Stomach (tissue), 9 donors: Measurements from ENCODE around the gene PITPNC1. TPM values are rescaled to one million over a fixed set of nuclear protein-coding genes. Genes with fewer than 3 reads are reported as not detected.
"Not testable (repeated sequence)": the region's sequence is repeated elsewhere in the genome, so short reads cannot be mapped to it uniquely, and the experiment has no call there.

ENCODE experiments used
- DNase-seq, 2 donors: peaks; one replicate each; pipeline versions ENCODE4 v3.0.0 to v3.0.0-alpha.2; 2013 to 2019
- H3K27ac ChIP-seq, 5 donors: fragments of 200-600 bp in 4 of 5; sonication (generic) in 4 of 5; one replicate each; pipeline ENCODE4 v1.5.1; 2013 to 2019; ENCODE audit warnings: mild to moderate bottlenecking in 1 of 5, moderate library complexity in 1 of 5
- H3K27me3 ChIP-seq, 3 donors: fragments of 200-600 bp; sonication (generic); one replicate each; pipeline ENCODE4 v1.5.1; 2017 to 2019; ENCODE audit warnings: mixed run types in 1 of 3
- H3K36me3 ChIP-seq, 4 donors: fragments of 200-600 bp; sonication (generic); 1 replicate in 3 of 4; 2 replicates in 1 of 4; pipeline ENCODE4 v1.5.1; 2016 to 2019
- H3K4me1 ChIP-seq, 4 donors: fragments of 200-600 bp; sonication (generic); one replicate each; pipeline ENCODE4 v1.5.1; 2016 to 2019
- H3K4me3 ChIP-seq, 4 donors: fragments of 200-600 bp; sonication (generic) in 3 of 4; one replicate each; pipeline ENCODE4 v1.5.1; 2016 to 2019; ENCODE audit warnings: mild to moderate bottlenecking in 1 of 4
- H3K9me3 ChIP-seq, 4 donors: fragments of 200-600 bp; sonication (generic); one replicate each; pipeline ENCODE4 v1.5.1; 2016 to 2019
- EP300 ChIP-seq: sonication (generic); formaldehyde crosslinking; IDR thresholded peaks from one replicate; pipeline ENCODE4 v1.6.1; 2017; ENCODE audit warnings: antibody characterized with exemption
- POLR2A ChIP-seq, 4 donors: fragments of 450-650 bp; IDR thresholded peaks; one replicate each; pipeline ENCODE4 v1.6.1; 2016; ENCODE audit warnings: antibody characterized with exemption in 4 of 4, control low read depth in 2 of 4, mild to moderate bottlenecking in 1 of 4, moderate library complexity in 1 of 4
- POLR2AphosphoS5 ChIP-seq, 3 donors: sonication (generic); formaldehyde crosslinking; IDR thresholded peaks; one replicate each; pipeline ENCODE4 v1.6.1; 2016; ENCODE audit warnings: antibody characterized with exemption in 3 of 3
- WGBS, 5 donors: extraction: QIAGEN DNeasy Blood & Tissue Kit in 3 of 5; methylation state at CpG; one replicate each; pipeline versions ENCODE4 v1.1.5 to v1.1.7; 2013 to 2018; 5-methylcytosine and 5-hydroxymethylcytosine counted together
- intact Hi-C: fragments of 100-400 bp; cut with DNase I; formaldehyde crosslinking; loops from one replicate; pipeline ENCODE4 v1.15.1; 2023; ENCODE audit warnings: low total_unique reads
- polyA plus RNA-seq, 3 donors: library from polyadenylated mRNA; stranded (reverse); fragments of 200-250 nt; gene quantifications; one replicate each; pipeline ENCODE4 v1.2.3, GENCODE V29; 2013
- total RNA-seq, 5 donors: library from RNA; depleted of rRNA; stranded (reverse); fragments of >200 nt; gene quantifications; one replicate each; pipeline versions ENCODE4 v1.1.0 to v1.2.3, GENCODE V29; 2014 to 2016
- TF ChIP-seq, protein P1 (sequence below), 7 experiments: fragments of 450-650 bp in 4 of 7; fragments of 200-600 bp in 3 of 7; sonication (generic) in 3 of 7; IDR thresholded peaks; one replicate each; pipeline ENCODE4 v1.5.1; 2016 to 2019; ENCODE audit warnings: antibody characterized with exemption in 7 of 7, control low read depth in 2 of 7, mild to moderate bottlenecking in 1 of 7
- donor health status: healthy with polysubstance abuse.
- donor health status: Bipolar disorder and iron deficiency.
- donor health status: healthy.

PITPNC1 gene
- total and polyA plus RNA-seq, 8 donors = 2.3 to 25.3 (median 14.4) TPM

DNA sequence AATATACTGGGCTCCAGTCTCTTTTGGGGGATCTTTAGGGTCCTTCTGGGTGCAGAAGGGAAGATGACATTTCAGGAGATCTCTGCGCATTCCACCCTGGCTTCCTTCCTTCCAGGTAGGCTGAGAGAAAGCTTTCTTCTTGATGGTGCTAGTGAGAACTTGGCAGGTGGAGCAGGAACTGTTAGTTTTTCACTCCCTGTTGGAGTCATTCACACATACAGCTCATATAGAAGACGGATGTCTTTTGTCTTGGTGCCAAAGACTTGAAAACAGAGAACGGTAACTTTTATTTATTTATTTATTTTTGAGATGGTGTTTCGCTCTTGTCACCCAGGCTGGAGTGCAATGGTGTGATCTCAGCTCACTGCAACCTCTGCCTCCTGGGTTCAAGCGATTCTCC, 43.9 kb downstream of the PITPNC1 start:
- H3K9me3 ChIP-seq = no peaks in the 10 kb centered on the region
- H3K36me3 ChIP-seq = no peaks in the 10 kb centered on the region
- TF ChIP-seq EP300 (no peak), POLR2AphosphoS5 (IDR thresholded peaks at IDR 0.05) (peak in 1 of 3 donors; percentile 22), POLR2A (IDR thresholded peaks at IDR 0.05) (no peak)
- TF ChIP-seq, protein P1, sequence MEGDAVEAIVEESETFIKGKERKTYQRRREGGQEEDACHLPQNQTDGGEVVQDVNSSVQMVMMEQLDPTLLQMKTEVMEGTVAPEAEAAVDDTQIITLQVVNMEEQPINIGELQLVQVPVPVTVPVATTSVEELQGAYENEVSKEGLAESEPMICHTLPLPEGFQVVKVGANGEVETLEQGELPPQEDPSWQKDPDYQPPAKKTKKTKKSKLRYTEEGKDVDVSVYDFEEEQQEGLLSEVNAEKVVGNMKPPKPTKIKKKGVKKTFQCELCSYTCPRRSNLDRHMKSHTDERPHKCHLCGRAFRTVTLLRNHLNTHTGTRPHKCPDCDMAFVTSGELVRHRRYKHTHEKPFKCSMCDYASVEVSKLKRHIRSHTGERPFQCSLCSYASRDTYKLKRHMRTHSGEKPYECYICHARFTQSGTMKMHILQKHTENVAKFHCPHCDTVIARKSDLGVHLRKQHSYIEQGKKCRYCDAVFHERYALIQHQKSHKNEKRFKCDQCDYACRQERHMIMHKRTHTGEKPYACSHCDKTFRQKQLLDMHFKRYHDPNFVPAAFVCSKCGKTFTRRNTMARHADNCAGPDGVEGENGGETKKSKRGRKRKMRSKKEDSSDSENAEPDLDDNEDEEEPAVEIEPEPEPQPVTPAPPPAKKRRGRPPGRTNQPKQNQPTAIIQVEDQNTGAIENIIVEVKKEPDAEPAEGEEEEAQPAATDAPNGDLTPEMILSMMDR (IDR thresholded peaks at IDR 0.05) = no peak
- peak overlapping the region; percentile 58 to 87 (median 75) for H3K27ac ChIP-seq
- no peak overlapping the region for H3K4me3 ChIP-seq
- 53 to 76% (median 62%) methylated on average over 5 of the region's 5 CpGs for WGBS, 5 donors
- DNase-seq = no peak
- no peaks in the 10 kb centered on the region for H3K27me3 ChIP-seq
- H3K4me1 ChIP-seq = peaks cover 7 to 25% (median 20%) of the 10 kb centered on the region in 4 donors
- intact Hi-C loops = no loop called here

DNA sequence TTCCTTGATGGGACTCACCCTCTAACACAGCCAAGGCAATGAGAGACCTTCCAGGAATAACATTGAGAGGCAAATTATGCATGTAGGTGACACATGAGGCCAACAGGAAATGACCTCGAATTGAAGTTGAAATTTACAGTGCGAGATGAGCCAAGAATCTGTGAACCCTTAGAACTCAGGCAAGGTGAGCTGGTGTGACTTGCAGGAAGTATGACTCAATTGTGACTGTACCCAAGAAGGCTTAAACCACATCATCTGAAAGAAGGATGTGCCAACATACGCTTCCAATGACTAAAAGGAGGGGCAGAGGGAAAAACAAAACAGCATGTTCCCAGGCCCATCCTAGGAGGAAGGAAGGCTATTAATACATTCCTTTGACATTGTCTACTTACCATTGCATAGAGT, 44.8 kb downstream of the PITPNC1 start:
- H3K9me3 ChIP-seq = no peaks in the 10 kb centered on the region
- no peaks in the 10 kb centered on the region for H3K27me3 ChIP-seq
- peaks cover 7 to 25% (median 20%) of the 10 kb centered on the region in 4 donors for H3K4me1 ChIP-seq
- TF ChIP-seq, protein P1 (IDR thresholded peaks at IDR 0.05) = no peak
- TF ChIP-seq EP300 (peak; percentile 32), POLR2AphosphoS5 (IDR thresholded peaks at IDR 0.05) (peak; percentile 28 to 93 (median 81))
- H3K36me3 ChIP-seq = no peaks in the 10 kb centered on the region
- H3K27ac ChIP-seq = peak overlapping the region; percentile 46 to 87 (median 75)
- H3K4me3 ChIP-seq = no peak overlapping the region
- intact Hi-C loops = no loop called here
- WGBS, 5 donors = 29 to 55% (median 41%) methylated on average over 3 of the region's 3 CpGs
- DNase-seq = peak in 1 of 2 donors; percentile 69

DNA sequence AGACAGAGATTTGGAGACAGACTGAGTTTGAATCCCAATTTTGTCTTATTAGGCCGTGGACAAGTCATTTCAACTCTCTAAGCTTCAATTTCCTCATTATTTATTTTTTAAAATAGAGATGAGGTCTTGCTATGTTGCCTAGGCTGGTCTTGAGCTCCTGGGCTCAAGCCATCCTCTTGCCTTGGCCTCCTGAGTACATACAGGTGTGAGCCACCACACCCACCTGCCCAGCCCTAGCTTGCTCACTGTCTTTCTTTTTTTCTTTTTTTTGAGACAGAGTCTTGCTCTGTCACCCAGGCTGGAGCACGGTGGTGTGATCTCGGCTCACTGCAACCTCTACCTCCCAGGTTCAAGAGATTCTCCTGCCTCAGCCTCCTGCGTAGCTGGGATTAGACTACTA, 45.2 kb downstream of the PITPNC1 start:
- Histone ChIP-seq H3K4me1 (peaks cover 7 to 25% (median 20%) of the 10 kb centered on the region in 4 donors), H3K27ac (peak overlapping the region; percentile 62 to 87 (median 75))
- H3K9me3 ChIP-seq, intact Hi-C loops, H3K4me3 ChIP-seq, H3K36me3 ChIP-seq, DNase-seq, H3K27me3 ChIP-seq: not testable (repeated sequence)
- 89 to 95% (median 92%) methylated on average over 4 of the region's 4 CpGs for WGBS, 5 donors

DNA sequence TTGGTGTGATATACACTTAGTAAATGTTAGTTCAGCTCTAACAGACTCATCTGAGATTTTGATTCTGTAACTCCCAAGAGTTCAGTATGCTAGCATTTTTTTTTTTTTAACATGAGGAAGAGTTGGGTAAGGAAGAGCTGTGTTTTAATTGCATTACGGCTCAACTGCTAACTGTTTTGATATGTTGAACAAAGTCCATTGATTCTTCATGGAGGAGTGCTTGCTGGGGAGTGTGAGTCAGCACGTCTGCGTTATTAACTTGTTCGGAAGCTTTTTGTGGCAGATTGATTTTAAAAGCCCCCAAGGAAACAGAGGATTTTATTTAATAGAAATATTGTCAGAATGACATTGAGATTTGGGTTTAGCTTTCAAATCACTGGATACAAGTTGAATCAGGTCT, 45.8 kb downstream of the PITPNC1 start:
- DNase-seq = no peak
- intact Hi-C loops = no loop called here
- Histone ChIP-seq H3K4me1 (peaks cover 7 to 25% (median 20%) of the 10 kb centered on the region in 4 donors), H3K27ac (peak overlapping the region; percentile 62 to 87 (median 75)), H3K9me3 (no peaks in the 10 kb centered on the region), H3K27me3 (no peaks in the 10 kb centered on the region), H3K4me3 (no peak overlapping the region), H3K36me3 (no peaks in the 10 kb centered on the region)
- WGBS, 5 donors = 63 to 95% (median 84%) methylated on average over 4 of the region's 4 CpGs
- TF ChIP-seq POLR2A (IDR thresholded peaks at IDR 0.05) = no peak
- no peak for TF ChIP-seq POLR2AphosphoS5 (IDR thresholded peaks at IDR 0.05)
- no peak for TF ChIP-seq EP300
- TF ChIP-seq, protein P1 (IDR thresholded peaks at IDR 0.05) = no peak

DNA sequence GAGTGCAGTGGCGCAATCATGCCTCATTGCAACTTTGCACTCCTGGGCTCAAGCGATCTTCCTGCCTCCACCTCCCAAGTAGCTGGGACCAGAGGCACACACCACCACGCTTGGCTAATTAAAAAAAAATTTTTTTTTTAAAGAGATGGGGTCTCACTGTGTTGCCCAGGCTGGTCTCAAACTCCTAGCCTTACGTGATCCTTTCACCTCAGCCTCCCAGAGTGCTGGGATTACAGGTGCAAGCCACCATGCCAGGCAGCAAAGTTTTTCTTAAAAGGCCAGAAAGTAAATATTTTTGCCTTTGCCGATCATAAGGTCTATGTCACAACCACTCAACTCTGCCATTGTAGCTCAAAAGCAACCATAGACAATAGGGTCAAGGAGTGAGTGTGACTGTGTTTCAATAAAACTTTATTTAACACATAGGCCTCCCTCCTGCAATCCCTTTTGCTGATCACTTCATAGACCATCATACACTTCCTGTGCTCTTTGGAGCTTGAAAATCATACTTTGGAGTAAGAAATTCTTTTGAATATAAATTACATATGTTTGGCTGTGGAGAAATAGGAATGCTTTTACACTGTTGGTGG, 48.6 kb downstream of the PITPNC1 start:
- no peak overlapping the region for H3K4me3 ChIP-seq
- no peaks in the 10 kb centered on the region for H3K36me3 ChIP-seq
- peaks cover 3 to 21% (median 16%) of the 10 kb centered on the region in 4 donors for H3K4me1 ChIP-seq
- H3K9me3 ChIP-seq = no peaks in the 10 kb centered on the region
- WGBS, 5 donors = 96 to 98% (median 98%) methylated on average over 5 of the region's 5 CpGs
- intact Hi-C loops = no loop called here
- H3K27me3 ChIP-seq = no peaks in the 10 kb centered on the region
- H3K27ac ChIP-seq = no peak overlapping the region
- TF ChIP-seq, protein P1 (IDR thresholded peaks at IDR 0.05) = no peak
- TF ChIP-seq POLR2A (IDR thresholded peaks at IDR 0.05) (no peak), POLR2AphosphoS5 (IDR thresholded peaks at IDR 0.05) (no peak), EP300 (no peak)
- DNase-seq = no peak
